ENCODE measurements around the gene PLAA.

DNA sequence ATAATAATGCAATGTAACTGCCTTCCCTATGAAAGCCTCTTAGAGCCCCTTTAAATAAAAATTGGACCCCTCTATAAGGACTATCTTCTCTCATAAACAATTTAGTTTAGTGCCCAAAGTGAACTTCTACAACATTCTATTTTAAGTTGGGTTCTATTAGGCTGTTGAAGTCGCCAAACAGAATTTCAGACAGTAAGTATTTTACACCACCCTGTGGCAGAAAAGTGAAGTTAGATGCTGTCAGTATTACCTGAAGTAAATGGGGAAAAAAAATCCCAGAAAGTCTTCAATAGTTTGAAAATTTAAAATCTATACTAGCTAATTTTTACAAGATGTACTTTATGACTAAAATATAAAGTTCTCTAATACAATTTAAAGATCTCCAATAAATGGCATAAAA lies 84.0 kb downstream of the PLAA start:
- TF ChIP-seq, protein P1, sequence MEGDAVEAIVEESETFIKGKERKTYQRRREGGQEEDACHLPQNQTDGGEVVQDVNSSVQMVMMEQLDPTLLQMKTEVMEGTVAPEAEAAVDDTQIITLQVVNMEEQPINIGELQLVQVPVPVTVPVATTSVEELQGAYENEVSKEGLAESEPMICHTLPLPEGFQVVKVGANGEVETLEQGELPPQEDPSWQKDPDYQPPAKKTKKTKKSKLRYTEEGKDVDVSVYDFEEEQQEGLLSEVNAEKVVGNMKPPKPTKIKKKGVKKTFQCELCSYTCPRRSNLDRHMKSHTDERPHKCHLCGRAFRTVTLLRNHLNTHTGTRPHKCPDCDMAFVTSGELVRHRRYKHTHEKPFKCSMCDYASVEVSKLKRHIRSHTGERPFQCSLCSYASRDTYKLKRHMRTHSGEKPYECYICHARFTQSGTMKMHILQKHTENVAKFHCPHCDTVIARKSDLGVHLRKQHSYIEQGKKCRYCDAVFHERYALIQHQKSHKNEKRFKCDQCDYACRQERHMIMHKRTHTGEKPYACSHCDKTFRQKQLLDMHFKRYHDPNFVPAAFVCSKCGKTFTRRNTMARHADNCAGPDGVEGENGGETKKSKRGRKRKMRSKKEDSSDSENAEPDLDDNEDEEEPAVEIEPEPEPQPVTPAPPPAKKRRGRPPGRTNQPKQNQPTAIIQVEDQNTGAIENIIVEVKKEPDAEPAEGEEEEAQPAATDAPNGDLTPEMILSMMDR (IDR thresholded peaks at IDR 0.05; ENCODE audit: insufficient read depth, low read depth, low read length) = peak; percentile 25
- TF ChIP-seq EZH2 (IDR thresholded peaks at IDR 0.05; ENCODE audit: insufficient read depth, low read length) = no peak
